GM18907 (cell line): ENCODE measurements around the gene RAD51C.
"Not testable (repeated sequence)": the region's sequence is repeated elsewhere in the genome, so short reads cannot be mapped to it uniquely, and the experiment has no call there.

Experiments used
- ATAC-seq: cut with Tn5 transposase; IDR thresholded peaks from one replicate; pipeline ENCODE4 v1.9.1; 2021; ENCODE audit warnings: mild to moderate bottlenecking, moderate library complexity; ENCODE audit not compliant: unreplicated experiment

RAD51C gene

DNA sequence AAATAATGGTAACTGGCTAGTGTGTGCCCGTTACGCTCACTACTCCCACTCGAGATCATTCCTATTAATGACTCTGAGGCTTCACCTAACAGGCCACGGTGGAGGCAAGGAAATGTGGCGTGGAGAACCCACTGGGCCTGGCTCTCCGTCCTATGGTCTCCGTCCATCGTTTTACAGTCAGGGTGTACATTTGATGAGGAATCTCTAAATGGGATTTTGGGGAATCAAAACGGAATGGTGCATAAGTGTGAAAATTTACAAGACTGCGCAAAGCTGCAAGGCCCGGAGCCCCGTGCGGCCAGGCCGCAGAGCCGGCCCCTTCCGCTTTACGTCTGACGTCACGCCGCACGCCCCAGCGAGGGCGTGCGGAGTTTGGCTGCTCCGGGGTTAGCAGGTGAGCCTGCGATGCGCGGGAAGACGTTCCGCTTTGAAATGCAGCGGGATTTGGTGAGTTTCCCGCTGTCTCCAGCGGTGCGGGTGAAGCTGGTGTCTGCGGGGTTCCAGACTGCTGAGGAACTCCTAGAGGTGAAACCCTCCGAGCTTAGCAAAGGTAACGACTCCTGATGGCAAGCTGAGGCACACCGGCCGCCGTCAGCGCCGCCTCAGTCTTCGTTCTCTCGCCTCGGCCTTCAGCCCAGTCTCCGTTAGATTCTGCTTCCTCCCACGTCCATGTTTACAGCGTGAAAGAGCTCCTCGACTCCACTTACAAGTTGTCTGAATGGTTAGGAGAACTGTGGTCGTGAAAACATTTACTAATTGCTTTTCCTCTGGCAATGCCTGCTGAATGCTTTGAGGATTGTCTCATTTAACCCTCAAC lies at the start of gene RAD51C:
Gene RAD51C, plus strand, starts transcription at position 364 of the 817 bp plus-strand sequence. Its CDS starts 42 bp downstream, at position 406.
- ATAC-seq, result peak; percentile 88

DNA sequence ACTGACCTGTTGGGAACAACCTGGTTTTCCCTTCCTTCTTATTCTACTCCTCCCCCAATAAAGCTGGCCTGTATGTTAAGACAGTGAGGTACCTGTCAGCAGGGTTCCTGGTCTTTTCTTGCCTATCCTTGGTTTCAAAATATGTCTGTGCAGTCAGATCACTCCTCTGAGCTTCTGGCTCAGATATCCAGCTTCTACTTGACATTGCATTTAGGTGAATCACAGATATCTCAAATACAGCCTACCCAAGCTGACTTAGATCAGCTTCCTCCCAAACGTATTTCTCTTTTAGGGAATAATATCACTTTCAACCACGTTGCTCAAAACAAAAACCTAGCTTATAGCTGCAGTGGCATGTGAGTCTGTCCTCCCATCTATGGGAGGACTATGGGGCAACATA lies 49.3 kb upstream of the RAD51C start:
- no peak for ATAC-seq

DNA sequence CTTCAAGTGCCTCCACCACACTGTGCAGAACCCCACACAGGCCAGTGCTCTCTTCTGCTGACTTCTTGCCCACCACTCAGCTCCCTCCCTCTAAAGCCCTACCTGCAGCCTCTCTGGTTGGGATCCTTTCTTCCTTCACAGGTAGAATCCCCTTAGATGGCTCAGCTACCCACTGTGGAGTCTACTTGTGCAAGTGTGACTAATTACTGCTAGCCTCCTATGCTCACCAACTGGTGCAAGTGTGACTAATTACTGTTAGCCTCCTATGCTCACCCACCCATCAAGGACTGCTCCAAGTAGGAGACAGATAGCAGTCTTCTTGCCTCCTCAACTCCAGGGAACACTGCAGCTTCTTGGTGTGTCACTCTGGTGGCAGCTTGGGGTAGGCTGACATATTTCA lies 44.2 kb upstream of the RAD51C start:
- ATAC-seq, result no peak

DNA sequence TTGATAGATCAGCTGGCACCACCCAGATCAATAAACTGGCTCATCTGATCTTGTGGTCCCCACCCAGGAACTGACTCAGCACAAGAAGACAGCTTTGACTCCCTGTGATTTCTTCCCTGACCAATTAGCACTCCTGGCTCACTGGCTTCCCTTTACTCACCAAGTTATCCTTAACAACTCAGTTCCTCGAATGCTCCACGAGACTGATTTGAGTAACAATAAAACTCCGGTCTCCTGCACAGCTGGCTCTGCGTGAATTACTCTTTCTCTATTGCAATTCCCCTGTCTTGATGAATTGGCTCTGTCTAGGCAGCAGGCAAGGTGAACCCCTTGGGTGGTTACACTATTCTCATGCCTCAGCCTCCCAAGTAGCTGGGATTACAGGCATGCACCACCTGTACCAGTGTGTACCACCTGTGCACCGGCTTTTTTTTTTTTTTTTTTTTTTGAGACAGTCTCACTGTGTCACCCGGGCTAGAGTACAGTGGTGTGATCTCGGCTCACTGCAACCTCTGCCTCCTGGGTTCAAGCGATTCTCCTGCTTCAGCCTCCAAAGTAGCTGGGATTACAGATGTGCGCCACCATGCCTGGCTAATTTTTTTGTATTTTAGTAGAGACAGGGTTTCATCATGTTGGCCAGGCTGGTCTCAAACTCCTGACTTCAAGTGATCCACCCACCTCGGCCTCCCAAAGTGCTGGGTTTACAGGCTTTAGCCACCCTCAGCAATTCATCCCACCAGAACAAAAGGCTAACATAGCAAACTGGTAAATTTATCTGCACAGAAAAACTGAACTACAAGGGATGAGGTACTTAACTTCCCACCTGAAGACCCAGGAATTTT lies 34.2 kb upstream of the RAD51C start:
- ATAC-seq, result not testable (repeated sequence)

DNA sequence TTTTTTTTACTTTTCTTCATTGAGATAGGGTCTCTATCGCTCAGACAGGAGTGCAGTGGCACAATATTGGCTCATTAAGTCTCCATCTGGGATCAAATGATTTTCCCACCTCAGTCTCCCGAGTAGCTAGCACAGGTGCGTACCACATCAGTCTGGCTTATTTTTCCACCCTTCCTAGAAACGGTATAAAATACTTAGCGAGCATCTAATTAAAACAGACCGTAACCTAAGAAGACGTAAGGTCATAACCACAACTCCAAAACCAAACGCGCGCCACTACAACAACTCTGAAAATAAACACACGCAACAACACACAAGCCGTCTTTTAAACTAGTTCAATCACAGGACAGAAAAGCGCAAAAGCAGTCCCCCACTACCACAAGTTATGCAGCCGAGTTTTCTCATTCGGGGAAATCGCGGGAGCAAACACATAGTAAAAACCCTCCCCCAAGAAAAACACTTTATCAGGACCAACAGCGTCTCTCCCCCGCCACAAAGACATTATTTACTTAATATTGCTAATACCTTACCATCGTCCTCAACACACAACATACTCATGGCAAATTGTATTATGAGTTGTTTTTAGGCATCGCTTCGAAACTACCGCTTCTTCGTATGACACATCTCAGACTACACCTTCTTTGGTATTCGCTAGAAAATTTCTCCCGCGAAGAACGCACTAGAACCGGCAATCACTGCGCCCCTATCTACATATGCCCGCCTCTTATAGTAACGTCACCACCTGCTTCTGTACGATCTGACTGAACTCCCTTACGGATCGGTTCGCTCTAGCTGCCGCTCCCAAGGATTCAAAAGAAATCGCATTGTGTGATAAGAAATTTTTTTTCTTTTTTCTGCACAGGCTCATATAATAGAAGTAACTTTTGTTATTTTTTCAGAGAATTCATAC lies 33.3 kb upstream of the RAD51C start:
- peak; percentile 75 for ATAC-seq

DNA sequence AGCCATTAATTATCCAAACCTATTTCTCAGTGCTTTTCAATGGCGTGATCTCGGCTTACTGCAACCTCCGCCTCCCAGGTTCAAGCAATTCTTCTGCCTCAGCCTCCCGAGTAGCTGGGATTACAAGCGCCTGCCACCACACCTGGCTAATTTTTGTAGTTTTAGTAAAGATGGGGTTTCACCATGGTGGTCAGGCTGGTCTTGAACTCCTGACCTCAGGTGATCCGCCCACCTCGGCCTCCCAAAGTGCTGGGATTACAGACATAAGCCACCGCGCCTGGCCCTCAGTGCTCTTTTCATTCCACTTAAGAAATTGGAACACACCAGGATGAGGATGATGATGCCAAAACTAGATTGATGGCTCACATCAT lies 32.7 kb upstream of the RAD51C start:
- ATAC-seq, result not testable (repeated sequence)

DNA sequence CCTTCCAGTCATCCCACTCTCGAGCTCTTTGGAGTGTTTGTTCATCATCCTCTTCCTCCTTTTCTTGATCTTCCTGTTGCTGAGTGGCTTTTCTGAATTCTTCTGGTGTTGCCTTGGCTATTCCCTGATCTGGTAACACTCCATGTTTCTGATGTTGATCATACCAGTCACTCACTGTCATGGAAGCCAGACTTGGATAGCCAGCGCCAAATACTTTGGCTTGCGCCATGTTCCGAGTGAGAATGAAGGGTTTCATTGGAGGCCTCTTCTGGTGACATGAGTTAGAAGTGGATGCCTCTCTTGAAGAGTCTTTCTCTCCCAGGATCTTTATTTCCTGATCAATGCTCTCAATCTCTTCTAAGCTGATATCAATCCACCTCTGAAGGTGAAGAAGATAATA lies 31.8 kb upstream of the RAD51C start:
- no peak for ATAC-seq

DNA sequence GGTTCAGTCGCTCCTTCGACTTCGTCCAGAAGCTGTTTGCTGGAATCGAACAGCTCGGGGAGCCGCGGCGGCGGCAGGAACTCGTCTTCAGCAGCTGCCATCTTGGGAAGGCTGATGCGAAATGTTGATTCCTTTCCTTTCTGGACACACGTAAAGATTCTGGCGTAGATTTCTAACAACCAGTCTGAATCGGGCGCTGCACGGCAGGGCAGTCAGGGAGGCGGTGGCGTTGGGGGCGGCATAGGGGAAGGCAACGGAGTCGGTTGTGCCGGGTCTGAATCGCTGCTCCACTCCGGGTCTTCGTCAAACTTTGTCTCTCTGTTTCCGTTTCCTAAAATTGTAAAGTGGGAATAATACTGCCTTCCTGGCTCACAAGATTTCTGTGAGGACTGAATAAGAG lies 30.9 kb upstream of the RAD51C start:
- ATAC-seq, result no peak

DNA sequence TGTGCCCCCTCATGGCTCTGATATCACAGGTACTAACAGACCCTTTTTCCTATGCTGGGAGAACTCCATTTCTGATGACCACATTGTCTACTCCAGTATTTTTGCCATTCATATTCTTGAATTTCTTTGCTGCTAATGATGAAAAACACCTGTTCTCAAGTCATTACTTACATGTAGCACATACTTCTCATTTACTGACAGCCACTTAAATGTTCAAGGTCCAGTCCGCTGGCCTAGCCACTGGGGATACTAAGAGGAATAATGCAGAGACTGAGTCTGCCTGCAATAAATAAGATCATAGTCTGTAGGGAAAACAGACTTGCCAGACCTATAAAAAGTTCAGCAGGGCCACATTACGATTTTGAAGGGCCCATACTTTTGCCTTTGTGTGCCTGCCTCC lies 28.1 kb upstream of the RAD51C start:
- ATAC-seq, result no peak

DNA sequence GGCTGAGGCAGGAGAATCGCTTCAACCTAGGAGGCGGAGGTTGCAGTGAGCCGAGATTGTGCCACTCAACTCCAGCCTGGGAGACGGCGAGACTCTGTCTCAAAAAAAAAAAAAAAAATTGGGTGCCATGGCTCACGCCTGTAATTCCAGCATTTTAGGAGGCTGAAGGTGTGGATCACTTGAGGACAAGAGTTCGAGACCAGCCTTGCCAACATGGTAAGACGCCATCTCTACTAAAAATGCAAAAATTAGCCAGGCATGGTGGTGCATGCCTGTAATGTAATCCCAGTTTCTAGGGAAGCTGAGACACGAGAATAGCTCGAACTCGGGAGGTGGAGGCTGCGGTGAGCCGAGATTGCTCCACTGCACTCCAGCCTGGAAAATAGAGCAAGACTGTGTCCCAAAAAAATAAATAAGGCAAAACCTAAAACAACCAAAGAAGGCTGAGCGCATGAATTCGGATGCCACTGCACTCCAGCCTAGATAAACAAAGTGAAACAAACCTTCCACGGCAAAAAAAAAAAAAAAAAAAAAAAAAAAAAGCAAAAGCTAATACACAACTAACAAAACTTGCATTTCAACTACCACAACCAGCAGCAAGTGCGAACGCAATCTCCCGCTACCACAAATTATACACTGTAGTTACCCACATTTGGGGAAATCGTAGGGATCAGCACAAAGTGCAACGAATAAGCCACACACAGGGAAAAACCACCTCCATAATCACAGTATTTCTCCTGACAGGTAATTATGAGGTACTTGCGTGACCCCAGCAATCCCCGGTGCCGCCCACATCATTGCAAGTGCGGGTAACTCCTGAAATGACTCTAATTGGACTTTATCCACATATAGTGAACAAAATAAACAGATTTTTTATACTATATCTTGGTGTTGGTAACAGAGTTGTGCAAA lies 26.2 kb upstream of the RAD51C start:
- no peak for ATAC-seq

DNA sequence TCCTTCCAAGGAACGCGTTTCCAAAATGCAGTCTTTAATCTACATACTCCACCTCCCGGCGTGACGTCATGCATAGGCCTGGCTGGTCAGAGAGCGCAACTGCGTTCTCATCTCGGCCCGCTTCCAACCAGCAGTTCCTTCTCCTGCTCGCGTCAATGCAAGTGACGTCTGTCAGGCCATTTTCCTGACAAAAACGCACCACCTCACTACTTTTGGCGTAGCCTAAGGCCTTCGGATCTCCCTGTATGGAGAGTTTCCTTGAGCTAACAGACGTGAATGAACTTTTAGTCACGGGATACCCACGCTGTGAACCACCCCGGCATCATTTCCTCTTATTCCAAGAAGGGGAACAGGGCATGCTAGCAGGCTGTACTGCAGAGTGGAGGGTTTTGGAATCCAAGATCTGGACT lies 25.5 kb upstream of the RAD51C start:
- ATAC-seq, result no peak

DNA sequence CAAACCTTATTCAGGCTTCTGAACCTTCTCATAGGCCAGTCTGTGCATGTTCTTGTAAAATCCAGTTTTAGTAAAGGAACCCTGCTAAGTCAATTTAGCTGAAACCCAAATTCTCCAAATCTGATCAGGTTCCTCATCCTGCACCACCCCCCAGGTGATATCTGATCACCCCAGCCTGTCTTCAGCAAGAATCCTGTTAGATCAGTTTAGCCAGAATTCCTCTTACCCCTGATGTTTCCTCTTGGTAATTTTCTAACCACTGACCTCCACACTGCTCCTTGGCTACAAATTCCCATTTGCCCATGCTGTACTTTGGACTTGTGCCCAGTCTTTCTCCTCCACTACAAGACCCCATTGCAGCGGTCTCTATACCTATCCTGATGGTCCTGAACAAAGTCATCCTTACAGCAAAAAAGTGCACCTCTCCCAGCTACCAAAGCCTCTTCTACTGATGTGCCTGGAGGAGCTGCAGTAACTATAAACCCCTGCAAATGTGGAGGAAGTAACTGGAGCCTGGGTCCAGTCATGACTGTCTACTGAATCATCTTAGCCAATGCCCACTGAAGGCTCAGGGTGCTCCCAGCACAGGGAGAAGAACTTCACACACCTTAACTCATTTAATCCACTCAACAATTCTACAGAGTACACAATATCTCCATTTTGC lies 24.3 kb upstream of the RAD51C start:
- ATAC-seq, result no peak

DNA sequence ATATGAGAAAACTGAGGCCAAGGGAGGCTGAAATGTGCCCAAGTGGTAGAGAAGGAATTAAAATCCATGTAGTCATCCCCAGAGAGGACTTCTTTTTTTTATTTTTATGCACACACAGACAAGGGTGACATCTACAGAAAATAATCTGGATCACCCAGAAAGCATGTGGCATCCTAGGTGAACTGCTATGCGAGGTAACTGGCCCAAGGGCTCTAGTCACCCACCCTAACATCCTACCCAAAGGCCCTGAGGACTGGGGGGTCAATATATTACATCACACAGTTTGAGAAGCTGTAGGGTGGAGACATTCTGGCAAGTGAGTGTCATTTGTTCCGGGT lies 23.8 kb upstream of the RAD51C start:
- ATAC-seq, result no peak

DNA sequence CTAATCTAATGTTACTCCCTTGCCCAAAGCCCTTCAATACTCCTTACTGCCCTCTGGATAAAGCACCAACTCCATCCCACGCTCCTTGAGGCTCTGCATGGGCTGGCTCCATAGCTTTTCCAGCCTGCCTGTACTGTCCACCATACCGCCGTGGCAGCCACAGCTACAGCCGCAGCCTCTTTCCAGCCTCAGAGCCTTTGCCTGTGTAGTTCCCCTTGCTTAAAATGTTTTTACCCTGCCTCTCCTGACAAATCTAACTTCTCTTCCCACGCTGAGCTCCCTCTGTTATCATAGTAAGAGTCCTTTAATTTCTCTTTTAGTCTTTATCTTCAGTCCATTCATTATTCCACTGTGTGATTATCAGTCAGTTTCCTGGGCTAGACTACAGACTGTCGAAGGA lies 22.5 kb upstream of the RAD51C start:
- ATAC-seq, result no peak

DNA sequence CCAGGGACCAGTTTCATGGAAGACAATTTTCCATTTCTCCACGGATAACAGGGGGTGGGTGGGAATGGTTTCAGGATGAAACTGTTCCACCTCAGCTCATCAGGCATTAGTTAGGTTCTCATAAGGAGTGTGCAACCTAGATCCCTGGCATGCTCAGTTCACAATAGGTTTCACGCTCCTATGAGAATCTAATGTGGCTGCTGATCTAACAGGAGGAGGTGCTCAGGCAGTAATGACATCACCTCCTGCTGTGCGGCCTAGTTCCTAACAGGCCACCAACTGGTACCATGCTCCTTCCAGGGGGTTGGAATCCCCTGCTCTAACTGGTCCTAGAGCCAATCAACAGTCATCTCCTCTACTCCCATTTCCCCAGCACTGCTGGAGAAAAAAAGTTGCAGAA lies 20.4 kb upstream of the RAD51C start:
- ATAC-seq, result no peak

DNA sequence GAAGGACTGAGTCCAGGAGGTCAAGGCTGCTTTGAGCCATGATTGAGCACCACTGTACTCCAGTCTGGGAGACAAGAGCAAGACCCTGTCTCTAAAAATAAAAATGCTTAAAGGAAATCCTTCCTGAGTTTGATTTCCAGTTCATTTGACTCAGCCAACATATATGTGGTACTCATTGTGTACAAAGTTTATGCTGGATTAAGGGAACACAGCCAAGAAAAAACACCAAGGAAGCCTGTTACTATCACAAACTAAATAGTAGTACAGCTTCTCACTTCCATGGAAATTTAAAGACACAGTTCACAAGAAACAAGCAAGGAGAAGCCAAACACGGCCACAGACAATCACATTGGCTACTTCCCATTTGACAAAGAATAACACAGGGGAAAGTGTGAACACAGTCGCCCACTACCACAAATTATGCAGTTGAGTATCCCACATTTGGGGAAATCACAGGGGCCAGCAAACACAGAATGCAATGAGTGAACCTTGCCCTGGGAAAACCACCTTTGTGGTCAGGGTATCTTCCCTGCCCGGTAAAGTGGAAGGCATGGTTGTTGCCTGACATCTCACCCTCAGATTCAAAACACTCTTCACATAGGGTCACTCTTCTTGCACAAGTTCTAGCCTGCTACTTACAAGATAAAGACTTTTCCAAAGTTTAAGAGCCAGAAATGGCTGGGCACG lies 15.1 kb upstream of the RAD51C start:
- no peak for ATAC-seq

DNA sequence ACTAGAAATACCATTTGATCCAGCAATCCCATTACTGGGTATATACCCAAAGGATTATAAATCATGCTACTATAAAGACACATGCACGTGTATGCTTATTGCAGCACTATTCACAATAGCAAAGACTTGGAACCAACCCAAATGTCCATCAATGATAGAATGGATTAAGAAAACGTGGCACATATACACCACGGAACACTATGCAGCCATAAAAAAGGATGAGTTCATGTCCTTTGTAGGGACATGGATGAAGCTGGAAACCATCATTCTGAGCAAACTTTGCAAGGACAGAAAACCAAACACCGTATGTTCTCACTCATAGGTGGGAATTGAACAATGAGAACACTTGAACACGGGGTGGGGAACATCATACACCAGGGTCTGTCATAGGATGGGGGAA lies 14.1 kb upstream of the RAD51C start:
- not testable (repeated sequence) for ATAC-seq

DNA sequence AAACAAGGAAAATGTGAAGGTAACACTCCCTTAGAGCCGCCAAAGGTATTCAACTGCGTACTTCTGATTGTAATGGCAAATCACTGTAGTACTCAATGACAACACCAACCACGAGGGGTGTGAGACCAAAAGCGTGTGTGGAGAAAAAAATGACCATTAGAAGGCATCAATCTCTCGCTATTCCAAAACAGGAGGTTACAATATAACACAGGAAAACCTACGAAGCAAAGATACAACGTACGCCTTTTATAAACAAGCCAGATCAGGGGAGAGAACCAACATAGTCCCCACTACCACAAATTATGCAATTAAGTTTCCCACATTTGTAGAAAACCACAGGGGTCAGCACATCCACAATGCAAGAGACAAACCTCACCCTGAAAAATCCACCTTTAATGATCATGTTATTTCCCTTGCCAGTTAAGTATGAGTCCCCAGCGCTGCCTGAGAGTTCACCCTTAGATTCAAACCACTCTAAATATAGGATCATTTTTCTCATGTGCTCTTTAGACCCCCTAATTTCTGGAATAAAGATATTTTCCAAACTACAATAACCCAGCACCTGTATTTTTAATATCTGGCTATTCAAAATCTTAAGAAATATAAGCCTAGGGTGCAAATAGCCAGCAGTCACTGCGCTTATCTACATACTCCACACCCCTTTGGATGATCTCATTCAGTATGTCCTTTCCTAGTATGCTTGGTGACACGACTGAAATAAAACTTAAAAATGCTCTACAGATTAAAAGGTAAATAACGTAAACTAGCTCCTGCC lies 13.0 kb upstream of the RAD51C start:
- ATAC-seq, result no peak
